Measurements from ENCODE around the gene SHB.

GRCh38 chr9:38074441-38074961 is 5.5 kb upstream of the SHB start:
- TF ChIP-seq CTCF (IDR thresholded peaks at IDR 0.05) (no peak), POLR2A (IDR thresholded peaks at IDR 0.05) (no peak)
